OCI-LY3 (cell line): Measurements from ENCODE around the gene FAM171A2.

ENCODE experiments used
- EZH2phosphoT487 ChIP-seq: fragments of 200-600 bp; shearing (Covaris generic); IDR thresholded peaks from 2 replicates; pipeline ENCODE4 v1.6.1; 2018; ENCODE audit warnings: antibody characterized with exemption, mixed run types, low read depth
- TF ChIP-seq, protein P1 (sequence below): fragments of 200-600, 300-600 bp; sonication (generic); IDR thresholded peaks from 2 replicates; pipeline ENCODE4 v1.5.1; 2014; ENCODE audit warnings: antibody characterized with exemption, low read length, low read depth

DNA sequence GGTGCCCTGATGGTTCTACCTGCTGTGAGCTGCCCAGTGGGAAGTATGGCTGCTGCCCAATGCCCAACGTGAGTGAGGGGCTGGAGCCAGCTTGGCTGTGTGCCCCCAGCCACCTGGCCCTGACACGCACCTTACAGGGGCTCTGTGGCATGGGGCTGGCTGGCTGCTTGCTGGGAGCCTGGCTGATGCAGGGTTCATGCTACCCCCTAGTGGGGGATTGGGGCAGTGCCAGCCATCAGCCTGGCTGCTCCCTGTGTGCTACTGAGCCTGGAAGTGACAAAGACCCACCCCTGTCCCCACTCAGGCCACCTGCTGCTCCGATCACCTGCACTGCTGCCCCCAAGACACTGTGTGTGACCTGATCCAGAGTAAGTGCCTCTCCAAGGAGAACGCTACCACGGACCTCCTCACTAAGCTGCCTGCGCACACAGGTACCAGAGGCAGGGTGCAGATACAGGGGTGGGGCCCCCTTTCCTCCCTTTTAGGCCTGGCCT lies 12.9 kb downstream of the FAM171A2 start:
- TF ChIP-seq, protein P1, sequence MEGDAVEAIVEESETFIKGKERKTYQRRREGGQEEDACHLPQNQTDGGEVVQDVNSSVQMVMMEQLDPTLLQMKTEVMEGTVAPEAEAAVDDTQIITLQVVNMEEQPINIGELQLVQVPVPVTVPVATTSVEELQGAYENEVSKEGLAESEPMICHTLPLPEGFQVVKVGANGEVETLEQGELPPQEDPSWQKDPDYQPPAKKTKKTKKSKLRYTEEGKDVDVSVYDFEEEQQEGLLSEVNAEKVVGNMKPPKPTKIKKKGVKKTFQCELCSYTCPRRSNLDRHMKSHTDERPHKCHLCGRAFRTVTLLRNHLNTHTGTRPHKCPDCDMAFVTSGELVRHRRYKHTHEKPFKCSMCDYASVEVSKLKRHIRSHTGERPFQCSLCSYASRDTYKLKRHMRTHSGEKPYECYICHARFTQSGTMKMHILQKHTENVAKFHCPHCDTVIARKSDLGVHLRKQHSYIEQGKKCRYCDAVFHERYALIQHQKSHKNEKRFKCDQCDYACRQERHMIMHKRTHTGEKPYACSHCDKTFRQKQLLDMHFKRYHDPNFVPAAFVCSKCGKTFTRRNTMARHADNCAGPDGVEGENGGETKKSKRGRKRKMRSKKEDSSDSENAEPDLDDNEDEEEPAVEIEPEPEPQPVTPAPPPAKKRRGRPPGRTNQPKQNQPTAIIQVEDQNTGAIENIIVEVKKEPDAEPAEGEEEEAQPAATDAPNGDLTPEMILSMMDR, result peak; percentile 77
- TF ChIP-seq EZH2phosphoT487, result no peak
